Left kidney (tissue), 2 donors: ENCODE data around the gene STAB1. TPM values are rescaled to one million over a fixed set of nuclear protein-coding genes. Genes with fewer than 3 reads are reported as not detected.

Experiments
- DNase-seq: peaks from one replicate; pipeline ENCODE4 v3.0.0-alpha.2; 2013
- polyA plus RNA-seq: library from polyadenylated mRNA; unstranded; fragments of 120-200 nt; gene quantifications from one replicate; pipeline ENCODE4 v1.2.1, GENCODE V29; 2013; ENCODE audit not compliant: insufficient read length

The STAB1 gene
- polyA plus RNA-seq, 1 donor: 37.6 TPM

GRCh38 chr3:52506266-52506966 lies 11.3 kb downstream of the STAB1 start:
- DNase-seq: no peak

DNA sequence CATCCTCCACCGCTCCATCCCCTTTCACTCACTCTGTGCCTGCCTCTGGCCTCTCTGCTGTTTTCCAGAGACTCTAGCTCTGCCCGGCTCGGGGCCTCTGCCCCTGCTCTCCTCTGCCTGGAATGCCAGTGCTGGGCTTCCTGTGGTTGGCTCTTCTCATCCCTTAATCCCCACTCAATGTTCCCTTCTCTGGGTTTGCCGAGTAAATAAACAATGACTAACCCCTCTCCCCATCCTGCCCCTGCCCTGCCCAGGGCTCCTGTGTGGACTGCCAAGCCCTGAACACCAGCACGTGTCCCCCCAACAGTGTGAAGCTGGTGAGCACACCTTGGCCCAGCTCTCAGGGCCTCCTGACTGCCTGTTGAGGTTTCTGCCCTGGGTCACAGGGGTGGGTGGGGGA lies 12.2 kb downstream of the STAB1 start:
- no peak for DNase-seq

- no peak for DNase-seq
Measured at GRCh38 chr3:52509753-52510328, 14.7 kb downstream of the STAB1 start.

GRCh38 chr3:52511509-52511908 lies 16.4 kb downstream of the STAB1 start:
- DNase-seq: no peak

- DNase-seq: no peak
Measured at GRCh38 chr3:52512105-52512504, 17.0 kb downstream of the STAB1 start.

- DNase-seq: no peak
Measured at GRCh38 chr3:52512727-52513126, 17.6 kb downstream of the STAB1 start.

- no peak for DNase-seq
Measured at GRCh38 chr3:52513281-52513680, 18.1 kb downstream of the STAB1 start.

DNA sequence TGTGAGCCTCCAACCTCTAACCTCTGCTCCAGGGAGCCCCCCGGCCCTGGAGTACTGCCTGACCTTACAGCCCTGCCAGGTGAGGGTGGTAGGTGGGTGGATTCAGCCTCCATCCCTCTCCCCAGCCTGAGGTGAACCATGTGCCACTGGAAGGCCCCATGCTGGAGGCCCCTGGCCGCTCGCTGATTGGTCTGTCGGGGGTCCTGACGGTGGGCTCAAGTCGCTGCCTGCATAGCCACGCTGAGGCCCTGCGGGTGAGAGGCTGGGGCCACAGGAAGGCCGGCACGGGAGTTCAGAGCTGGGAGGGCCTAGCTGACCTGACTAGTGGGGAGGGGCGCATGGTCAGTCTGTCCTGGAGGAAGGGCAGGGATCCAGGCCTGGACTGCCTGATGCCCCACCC lies 19.4 kb downstream of the STAB1 start:
- no peak for DNase-seq

DNA sequence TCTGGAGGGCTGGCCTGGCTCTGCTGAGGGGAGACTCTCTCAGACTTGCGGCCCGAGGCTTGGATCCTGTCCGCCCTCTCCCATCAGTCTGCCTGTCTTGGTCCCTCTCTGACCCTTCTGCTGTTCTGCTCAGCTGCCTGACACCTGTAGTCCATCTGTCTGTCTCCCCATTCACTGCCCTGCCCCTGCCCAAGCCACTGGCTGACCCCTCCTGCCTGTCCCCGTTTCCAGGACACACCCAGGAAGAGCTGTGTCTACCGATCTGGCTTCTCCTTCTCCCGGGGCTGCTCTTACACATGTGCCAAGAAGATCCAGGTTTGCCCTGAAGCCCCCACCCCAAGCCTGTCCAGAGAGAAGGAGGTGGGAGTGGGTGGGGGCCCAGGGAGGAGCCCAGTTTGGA lies 20.1 kb downstream of the STAB1 start:
- DNase-seq: no peak

DNA sequence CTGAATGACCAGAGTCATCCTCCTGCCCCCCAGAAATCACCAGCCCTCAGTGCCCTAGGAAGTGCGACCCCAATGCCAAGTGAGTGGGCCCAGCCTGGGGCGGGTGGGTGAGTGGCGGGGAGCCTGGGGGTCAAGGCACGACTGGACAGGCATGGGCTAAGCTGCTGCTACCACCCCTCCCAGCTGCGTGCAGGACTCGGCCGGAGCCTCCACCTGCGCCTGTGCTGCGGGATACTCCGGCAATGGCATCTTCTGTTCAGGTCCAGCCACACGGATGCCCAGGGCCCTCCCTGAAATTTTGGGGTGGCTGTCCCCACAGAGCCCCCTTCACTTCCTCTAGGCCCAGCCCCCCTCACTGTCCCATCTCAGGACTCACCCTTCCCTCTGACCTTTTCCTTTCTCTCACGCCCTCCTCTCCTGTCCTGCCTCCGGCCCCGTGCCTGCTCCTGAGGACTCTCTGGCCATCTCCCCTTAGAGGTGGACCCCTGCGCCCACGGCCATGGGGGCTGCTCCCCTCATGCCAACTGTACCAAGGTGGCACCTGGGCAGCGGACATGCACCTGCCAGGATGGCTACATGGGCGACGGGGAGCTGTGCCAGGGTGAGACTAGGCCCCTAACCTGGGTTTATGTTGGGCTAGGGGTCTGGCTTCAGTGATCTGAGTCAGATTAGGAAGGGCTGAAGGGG lies 21.5 kb downstream of the STAB1 start:
- no peak for DNase-seq

DNA sequence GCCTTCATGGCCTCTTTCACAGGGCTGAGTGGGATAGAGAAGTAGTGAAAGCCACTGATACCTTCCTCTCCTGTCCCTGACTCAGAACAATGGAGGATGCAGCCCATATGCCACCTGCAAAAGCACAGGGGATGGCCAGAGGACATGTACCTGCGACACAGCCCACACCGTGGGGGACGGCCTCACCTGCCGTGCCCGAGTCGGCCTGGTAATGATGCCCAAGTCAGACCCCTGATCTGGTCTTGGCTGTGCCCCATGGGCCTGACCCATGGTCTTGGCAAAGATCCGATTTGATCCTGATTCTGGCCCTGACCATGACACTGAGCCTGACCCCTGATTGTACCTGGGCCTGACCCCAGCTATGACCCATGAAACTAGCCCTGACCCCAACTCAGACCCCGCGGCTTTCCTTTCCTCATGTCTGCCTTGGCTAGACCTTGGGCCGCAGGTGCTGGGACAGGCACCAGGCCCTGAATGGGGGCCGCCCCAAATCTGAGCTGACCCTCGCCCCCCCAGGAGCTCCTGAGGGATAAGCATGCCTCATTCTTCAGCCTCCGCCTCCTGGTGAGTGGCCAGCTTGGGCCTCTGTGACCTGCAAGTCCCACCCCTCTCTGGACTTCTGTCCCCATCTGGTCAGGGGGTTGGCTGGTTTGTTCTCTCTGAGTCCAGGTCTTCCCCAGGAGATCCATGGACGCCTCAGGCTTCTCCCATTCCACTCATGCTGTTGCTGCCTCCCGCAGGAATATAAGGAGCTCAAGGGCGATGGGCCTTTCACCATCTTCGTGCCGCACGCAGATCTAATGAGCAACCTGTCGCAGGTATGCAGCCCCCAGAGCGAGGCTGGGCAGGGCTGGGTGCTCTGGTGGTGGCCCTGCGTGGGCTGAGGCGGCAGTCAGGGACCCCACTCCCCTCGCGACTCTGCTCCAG lies 22.9 kb downstream of the STAB1 start:
- DNase-seq: no peak

DNA sequence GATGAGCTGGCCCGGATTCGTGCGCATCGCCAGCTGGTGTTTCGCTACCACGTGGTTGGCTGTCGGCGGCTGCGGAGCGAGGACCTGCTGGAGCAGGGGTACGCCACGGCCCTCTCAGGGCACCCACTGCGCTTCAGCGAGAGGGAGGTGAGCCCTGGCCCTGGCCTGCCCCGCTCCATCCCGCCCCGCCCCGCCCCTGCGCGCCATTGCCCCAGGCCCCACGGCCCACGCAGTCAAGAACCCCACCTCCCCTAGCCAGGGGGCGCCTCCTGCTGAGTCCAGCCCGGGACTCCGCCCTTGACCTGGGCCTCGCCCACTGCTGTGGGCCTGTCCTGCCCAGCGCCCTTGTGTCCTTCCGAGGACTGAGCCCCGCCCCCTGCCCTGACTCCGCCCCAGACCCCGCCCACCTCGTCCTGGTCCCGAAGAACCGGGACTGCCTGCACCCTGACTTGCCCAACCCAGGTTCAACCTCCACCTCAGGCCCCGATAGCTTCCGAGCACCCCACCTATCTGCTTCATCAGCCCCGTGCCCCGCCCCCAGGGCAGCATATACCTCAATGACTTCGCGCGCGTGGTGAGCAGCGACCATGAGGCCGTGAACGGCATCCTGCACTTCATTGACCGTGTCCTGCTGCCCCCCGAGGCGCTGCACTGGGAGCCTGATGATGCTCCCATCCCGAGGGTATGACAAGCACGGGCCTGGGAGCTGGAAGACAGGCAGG lies 23.7 kb downstream of the STAB1 start:
- DNase-seq: no peak

DNA sequence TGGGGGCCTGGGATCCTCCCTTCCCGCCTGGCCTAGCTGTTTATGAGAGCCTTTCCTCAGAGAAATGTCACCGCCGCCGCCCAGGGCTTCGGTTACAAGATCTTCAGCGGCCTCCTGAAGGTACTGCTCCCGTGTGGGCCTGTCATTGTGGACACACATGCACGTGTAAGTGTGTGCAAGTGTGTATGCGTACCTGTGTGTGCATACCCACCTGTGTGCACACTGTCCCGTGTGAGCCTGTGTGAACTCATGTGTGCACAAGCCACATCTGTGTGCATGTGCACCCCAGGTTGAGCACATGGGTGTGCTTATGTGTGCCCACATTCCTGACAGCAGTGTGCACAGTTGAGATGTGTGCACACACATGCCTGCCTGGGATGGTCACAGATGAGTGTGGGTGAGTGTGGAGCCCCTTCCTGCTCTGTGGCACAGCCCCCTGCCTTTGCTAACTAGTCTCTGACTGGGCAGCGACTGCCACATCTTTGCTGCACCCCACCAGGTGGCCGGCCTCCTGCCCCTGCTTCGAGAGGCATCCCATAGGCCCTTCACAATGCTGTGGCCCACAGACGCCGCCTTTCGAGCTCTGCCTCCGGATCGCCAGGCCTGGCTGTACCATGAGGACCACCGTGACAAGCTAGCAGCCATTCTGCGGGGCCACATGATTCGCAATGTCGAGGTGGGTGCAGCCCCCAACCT lies 24.5 kb downstream of the STAB1 start:
- DNase-seq: no peak

DNA sequence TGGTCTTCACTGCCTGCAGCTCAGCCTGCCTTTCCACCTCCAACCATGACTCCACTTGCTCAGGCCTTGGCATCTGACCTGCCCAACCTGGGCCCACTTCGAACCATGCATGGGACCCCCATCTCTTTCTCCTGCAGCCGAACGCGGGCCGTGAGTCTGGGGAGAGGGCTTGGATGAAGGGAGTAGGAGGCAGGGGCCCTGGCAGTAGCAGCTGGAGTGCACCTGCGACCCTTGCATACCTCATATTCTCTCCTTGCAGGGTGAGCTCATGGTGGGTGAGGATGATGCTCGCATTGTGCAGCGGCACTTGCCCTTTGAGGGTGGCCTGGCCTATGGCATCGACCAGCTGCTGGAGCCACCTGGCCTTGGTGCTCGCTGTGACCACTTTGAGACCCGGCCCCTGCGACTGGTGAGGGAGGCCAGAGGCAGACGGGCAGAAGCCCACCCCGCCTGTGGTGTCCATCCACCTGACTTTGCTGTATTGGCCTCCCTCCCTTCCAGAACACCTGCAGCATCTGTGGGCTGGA lies 25.1 kb downstream of the STAB1 start:
- DNase-seq: no peak

DNA sequence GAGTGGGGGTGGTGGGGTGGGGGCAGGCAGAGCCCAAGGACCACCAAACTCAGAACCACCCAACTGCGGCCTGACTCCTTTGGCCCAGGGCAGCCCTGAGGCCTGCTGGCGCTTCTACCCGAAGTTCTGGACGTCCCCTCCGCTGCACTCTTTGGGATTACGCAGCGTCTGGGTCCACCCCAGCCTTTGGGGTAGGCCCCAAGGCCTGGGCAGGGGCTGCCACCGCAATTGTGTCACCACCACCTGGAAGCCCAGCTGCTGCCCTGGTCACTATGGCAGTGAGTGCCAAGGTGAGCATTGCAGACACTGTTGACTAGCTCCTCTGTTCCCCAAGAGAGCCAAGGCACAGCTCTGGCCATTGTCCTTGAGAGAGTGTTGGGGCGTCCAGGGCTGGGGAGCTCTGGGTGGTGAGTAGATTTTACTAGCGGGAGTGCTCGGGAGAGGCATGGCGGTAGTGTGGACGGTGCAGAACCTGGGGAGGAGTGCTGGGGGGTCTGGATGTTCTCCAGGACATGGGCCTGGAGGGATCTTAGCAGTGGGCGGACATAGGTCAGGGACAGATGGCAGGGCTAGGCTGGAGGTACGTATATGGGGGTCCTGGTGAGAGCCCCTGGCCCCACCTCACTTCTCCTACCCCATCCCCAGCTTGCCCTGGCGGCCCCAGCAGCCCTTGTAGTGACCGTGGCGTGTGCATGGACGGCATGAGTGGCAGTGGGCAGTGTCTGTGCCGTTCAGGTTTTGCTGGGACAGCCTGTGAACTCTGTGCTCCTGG lies 25.8 kb downstream of the STAB1 start:
- DNase-seq: no peak

DNA sequence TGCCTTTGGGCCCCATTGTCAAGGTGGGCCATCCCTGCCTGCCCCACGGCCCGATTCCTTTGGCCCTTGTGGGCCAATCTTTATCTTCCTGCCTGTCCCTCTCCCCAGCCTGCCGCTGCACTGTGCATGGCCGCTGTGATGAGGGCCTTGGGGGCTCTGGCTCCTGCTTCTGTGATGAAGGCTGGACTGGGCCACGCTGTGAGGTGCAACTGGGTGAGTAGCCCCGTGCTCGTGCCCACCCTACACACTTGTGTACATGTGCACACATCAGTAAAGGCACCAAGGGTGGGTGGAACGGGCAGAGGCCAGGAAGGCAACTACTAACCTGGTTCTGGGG lies 26.3 kb downstream of the STAB1 start:
- no peak for DNase-seq

DNA sequence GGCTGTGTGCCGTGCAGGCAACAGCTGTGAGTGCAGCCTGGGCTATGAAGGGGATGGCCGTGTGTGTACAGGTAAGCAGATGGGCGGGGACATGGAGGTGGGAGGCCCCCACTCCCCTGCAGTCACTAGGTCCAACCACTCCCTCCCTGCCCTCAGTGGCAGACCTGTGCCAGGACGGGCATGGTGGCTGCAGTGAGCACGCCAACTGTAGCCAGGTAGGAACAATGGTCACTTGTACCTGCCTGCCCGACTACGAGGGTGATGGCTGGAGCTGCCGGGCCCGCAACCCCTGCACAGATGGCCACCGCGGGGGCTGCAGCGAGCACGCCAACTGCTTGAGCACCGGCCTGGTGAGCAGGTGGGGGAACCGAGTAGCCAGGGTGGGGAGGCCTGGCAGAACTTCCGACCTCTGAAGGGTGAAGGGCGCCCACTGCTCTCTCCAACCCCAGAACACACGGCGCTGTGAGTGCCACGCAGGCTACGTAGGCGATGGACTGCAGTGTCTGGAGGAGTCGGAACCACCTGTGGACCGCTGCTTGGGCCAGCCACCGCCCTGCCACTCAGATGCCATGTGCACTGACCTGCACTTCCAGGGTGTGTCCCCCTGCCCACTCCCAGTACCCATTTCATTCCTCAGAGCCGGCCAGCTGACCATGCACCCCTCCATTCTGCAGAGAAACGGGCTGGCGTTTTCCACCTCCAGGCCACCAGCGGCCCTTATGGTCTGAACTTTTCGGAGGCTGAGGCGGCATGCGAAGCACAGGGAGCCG lies 26.9 kb downstream of the STAB1 start:
- DNase-seq: no peak

GRCh38 chr3:52522651-52523251 lies 27.6 kb downstream of the STAB1 start:
- no peak for DNase-seq
